GM19468 (cell line): ENCODE measurements around the gene CYLD.

ENCODE experiments used
- ATAC-seq: cut with Tn5 transposase; IDR thresholded peaks from one replicate; pipeline ENCODE4 v1.9.1; 2021; ENCODE audit warnings: mild to moderate bottlenecking, moderate library complexity, moderate number of reproducible peaks; ENCODE audit not compliant: unreplicated experiment; ENCODE audit errors: extremely low read depth

Gene CYLD

DNA sequence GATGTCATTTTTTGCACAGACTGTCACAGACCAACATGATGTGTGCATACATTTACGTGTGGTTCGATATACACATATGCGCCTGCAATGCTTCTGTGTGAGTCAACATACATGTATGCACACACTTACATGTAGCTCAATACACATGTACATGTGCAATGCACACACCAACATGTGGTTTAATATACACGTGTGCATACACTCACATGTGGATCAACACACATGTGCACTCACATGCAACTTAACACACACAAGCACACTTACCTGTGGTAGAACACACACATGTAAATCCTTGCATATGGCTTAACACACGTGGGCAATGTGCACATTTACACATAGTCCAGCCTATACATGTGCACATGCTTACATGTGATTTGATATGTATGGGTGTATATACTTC, 97.5 kb downstream of the CYLD start:
- ATAC-seq: no peak

GRCh38 chr16:50839920-50840729, 98.2 kb downstream of the CYLD start:
- ATAC-seq: no peak

DNA sequence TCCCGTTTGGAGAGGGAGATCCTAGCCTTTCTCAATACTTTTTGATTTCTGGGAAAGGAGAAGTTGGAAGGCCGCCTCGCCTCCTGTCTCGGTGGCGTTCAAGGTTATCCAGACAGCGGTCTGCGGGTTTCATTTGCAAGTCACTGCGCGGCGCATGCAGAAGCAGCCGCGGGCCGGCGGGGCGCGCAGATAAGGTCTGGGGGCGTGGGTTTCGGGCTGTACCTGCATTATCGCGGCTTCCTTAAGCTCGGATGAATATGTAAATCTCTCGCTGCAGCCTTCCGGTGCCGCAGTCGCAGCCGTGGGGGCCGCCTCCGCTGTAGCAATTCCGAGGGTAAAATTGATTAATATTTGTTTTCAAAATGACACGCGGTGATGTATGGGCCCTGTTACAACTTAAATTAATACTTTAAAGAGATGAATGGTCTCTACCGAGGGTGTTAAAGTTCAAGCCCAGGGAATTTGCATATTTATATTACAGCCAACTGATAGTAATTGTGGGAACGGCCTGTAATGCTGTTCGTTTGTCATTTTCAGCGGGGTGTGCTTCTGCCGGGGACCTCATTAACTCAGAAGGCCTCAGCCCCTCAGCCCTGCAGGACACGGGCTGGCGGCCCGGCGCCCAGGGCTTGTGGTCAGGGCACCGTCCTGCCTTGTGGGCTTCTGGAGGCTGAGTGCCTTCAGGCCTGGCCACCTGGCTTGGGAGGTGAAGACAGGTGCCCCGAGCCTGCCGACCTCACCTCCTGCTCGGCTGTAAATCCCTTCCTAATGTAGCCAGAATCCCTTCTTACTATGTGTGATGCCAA, 99.4 kb downstream of the CYLD start:
- ATAC-seq: no peak

GRCh38 chr16:50842013-50842505, 100.2 kb downstream of the CYLD start:
- ATAC-seq: no peak

GRCh38 chr16:50842589-50842988, 100.7 kb downstream of the CYLD start:
- no peak for ATAC-seq

- ATAC-seq: no peak
These were observed 103.0 kb downstream of the CYLD start for GRCh38 chr16:50844840-50845239.

DNA sequence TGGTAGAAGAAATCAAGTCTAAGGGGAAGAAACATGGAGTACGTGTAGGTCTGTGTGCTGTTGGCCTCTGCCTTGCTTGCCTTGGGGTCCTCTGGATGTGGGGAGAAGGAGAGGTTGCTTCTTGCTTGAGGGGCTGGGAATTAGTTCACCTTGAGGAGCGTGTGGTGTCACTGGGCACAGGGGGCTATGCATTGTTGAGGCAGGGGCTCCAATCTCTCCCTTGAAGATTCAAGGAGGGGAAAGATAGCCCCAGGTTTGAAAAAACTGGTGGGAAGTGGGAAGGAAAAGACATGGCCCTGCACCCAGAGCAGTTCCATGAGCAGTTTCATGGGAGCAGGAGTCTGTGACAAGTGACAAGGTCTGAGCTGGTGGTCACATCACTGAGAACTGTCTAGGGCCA, 103.4 kb downstream of the CYLD start:
- ATAC-seq: no peak

DNA sequence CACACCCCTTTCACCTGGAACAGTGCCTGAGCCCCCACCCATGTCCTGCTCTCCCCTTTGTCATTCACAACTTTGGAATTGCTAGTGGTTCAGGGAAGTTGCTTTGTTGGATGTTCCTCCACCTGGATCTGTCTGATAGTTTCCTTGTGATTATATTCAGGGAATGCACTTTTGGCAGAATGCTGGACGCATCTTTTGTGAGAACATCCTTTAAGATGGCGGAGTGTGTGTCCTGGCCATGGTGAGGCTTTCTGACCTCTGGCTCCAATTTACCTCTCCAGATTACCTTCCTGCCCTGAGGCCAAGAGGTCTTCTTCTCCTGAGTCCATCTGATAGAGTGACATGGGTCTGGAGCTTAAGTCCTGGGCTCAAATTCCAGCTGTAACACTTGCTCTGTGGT, 104.6 kb downstream of the CYLD start:
- ATAC-seq: no peak

GRCh38 chr16:50847166-50847565, 105.3 kb downstream of the CYLD start:
- ATAC-seq: no peak

- no peak for ATAC-seq
These were observed 107.0 kb downstream of the CYLD start for GRCh38 chr16:50848755-50849514.
